MM.1S (cell line): Measurements from ENCODE around the gene DPYSL5.

Experiments used
- EZH2 ChIP-seq: fragments of 300-600 bp; sonication (generic); optimal IDR thresholded peaks from 2 replicates; pipeline ENCODE3; 2017; ENCODE audit warnings: low read depth, mild to moderate bottlenecking, antibody characterized with exemption, low read length, mixed read lengths
- EZH2phosphoT487 ChIP-seq: fragments of 300-600 bp; sonication (generic); IDR thresholded peaks from 2 replicates; pipeline ENCODE4 v1.6.1; 2018; ENCODE audit warnings: antibody characterized with exemption, low read length
- TF ChIP-seq, protein P1 (sequence below): fragments of 300-600 bp; sonication (generic); IDR thresholded peaks from 2 replicates; pipeline ENCODE4 v1.5.1; 2016; ENCODE audit warnings: antibody characterized with exemption, low read length, mixed read lengths

GRCh38 chr2:26847655-26848335 is at the start of gene DPYSL5:
- TF ChIP-seq, protein P1, sequence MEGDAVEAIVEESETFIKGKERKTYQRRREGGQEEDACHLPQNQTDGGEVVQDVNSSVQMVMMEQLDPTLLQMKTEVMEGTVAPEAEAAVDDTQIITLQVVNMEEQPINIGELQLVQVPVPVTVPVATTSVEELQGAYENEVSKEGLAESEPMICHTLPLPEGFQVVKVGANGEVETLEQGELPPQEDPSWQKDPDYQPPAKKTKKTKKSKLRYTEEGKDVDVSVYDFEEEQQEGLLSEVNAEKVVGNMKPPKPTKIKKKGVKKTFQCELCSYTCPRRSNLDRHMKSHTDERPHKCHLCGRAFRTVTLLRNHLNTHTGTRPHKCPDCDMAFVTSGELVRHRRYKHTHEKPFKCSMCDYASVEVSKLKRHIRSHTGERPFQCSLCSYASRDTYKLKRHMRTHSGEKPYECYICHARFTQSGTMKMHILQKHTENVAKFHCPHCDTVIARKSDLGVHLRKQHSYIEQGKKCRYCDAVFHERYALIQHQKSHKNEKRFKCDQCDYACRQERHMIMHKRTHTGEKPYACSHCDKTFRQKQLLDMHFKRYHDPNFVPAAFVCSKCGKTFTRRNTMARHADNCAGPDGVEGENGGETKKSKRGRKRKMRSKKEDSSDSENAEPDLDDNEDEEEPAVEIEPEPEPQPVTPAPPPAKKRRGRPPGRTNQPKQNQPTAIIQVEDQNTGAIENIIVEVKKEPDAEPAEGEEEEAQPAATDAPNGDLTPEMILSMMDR = no peak
- TF ChIP-seq EZH2phosphoT487 (no peak), EZH2 (peak; percentile 28)
